CD4-positive, alpha-beta T cell treated with Interferon alpha-2 for 1 hour (primary cell): ENCODE measurements around the gene UTS2R.
A peak's percentile ranks its signal among the peaks of the same experiment; 100 is the strongest.

ENCODE experiments used
- DNase-seq, 2 donors: peaks; one replicate each; pipeline ENCODE4 v3.0.0-alpha.2; 2020 to 2022

UTS2R gene

GRCh38 chr17:82390015-82390859, 18.7 kb downstream of the UTS2R start:
- no peak for DNase-seq

GRCh38 chr17:82390860-82391435, 19.4 kb downstream of the UTS2R start:
- no peak for DNase-seq

- DNase-seq, result no peak
Observed at GRCh38 chr17:82391496-82392066, 20.0 kb downstream of the UTS2R start.

GRCh38 chr17:82392209-82392920, 20.8 kb downstream of the UTS2R start:
- DNase-seq, result no peak

GRCh38 chr17:82392941-82393340, 21.4 kb downstream of the UTS2R start:
- no peak for DNase-seq

- DNase-seq, result no peak
Observed at GRCh38 chr17:82394278-82394677, 22.7 kb downstream of the UTS2R start.

- no peak for DNase-seq
Observed at GRCh38 chr17:82396601-82397435, 25.3 kb downstream of the UTS2R start.

GRCh38 chr17:82397449-82398335, 26.1 kb downstream of the UTS2R start:
- no peak for DNase-seq

GRCh38 chr17:82399041-82399441, 27.5 kb downstream of the UTS2R start:
- no peak for DNase-seq

GRCh38 chr17:82399601-82400101, 28.1 kb downstream of the UTS2R start:
- no peak for DNase-seq

GRCh38 chr17:82400206-82400605, 28.6 kb downstream of the UTS2R start:
- DNase-seq, result no peak

- DNase-seq, result peak; percentile 55 to 56
Observed at GRCh38 chr17:82400830-82401229, 29.3 kb downstream of the UTS2R start.

- no peak for DNase-seq
Observed at GRCh38 chr17:82402865-82403264, 31.3 kb downstream of the UTS2R start.

GRCh38 chr17:82403662-82404660, 32.4 kb downstream of the UTS2R start:
- DNase-seq, result no peak

- DNase-seq, result no peak
Observed at GRCh38 chr17:82405051-82405450, 33.5 kb downstream of the UTS2R start.

GRCh38 chr17:82406131-82406671, 34.6 kb downstream of the UTS2R start:
- no peak for DNase-seq

GRCh38 chr17:82407255-82407654, 35.7 kb downstream of the UTS2R start:
- no peak for DNase-seq

GRCh38 chr17:82408288-82408937, 36.8 kb downstream of the UTS2R start:
- no peak for DNase-seq

GRCh38 chr17:82408938-82409318, 37.4 kb downstream of the UTS2R start:
- no peak for DNase-seq
